Measurements from ENCODE around the gene NPTX2. TPM values are rescaled to one million over a fixed set of nuclear protein-coding genes. Genes with fewer than 3 reads are reported as not detected.

The NPTX2 gene
- total RNA-seq, 2 donors from 2014 or later = 0.09 TPM; not detected in 1

GRCh38 chr7:98624846-98625420 lies 7.8 kb downstream of the NPTX2 start:
- Mint-ChIP-seq H3K4me1 (ENCODE audit: low read depth) (no peaks in the 10 kb centered on the region), H3K27me3 (ENCODE audit: low read depth) (peaks cover 21% of the 10 kb centered on the region), H3K4me3 (no peak overlapping the region), H3K36me3 (ENCODE audit: insufficient read depth in 2 of 2) (no peaks in the 10 kb centered on the region), H3K9me3 (no peaks in the 10 kb centered on the region), H3K27ac (no peak overlapping the region)
- no peak for ATAC-seq (replicated peaks in 1 of 2)
- no peak for DNase-seq

- Mint-ChIP-seq H3K4me1 (ENCODE audit: low read depth) (no peaks in the 10 kb centered on the region), H3K36me3 (ENCODE audit: insufficient read depth in 2 of 2) (peaks cover 0 to 2% of the 10 kb centered on the region in 2 donors), H3K9me3 (no peaks in the 10 kb centered on the region), H3K27ac (no peak overlapping the region), H3K27me3 (ENCODE audit: low read depth) (peaks cover 13% of the 10 kb centered on the region), H3K4me3 (no peak overlapping the region)
- DNase-seq (no peak), ATAC-seq (replicated peaks in 1 of 2) (no peak)
These were observed 9.7 kb downstream of the NPTX2 start for GRCh38 chr7:98626460-98627412.

- Mint-ChIP-seq H3K4me1 (ENCODE audit: low read depth) (no peaks in the 10 kb centered on the region), H3K27me3 (ENCODE audit: low read depth) (peaks cover 13% of the 10 kb centered on the region)
These were observed 10.3 kb downstream of the NPTX2 start for GRCh38 chr7:98627413-98627790.

GRCh38 chr7:98628418-98628817 lies 11.3 kb downstream of the NPTX2 start:
- no peaks in the 10 kb centered on the region for H3K4me1 Mint-ChIP-seq (ENCODE audit: low read depth)
- DNase-seq (no peak), ATAC-seq (replicated peaks in 1 of 2) (no peak)
- peaks cover 3% of the 10 kb centered on the region in 2 donors for H3K36me3 Mint-ChIP-seq (ENCODE audit: insufficient read depth in 2 of 2)
- H3K9me3 Mint-ChIP-seq = peaks cover 5 to 6% of the 10 kb centered on the region in 2 donors
- H3K4me3 Mint-ChIP-seq = no peak overlapping the region
- no peak overlapping the region for H3K27ac Mint-ChIP-seq
- peaks cover 13% of the 10 kb centered on the region for H3K27me3 Mint-ChIP-seq (ENCODE audit: low read depth)

More at GRCh38 chr7:98627413-98627790, 10.3 kb downstream of the NPTX2 start:
- Mint-ChIP-seq H3K36me3 (ENCODE audit: insufficient read depth in 2 of 2) (peaks cover 3% of the 10 kb centered on the region in 2 donors), H3K9me3 (peaks cover 5 to 6% of the 10 kb centered on the region in 2 donors), H3K27ac (no peak overlapping the region), H3K4me3 (no peak overlapping the region)
- ATAC-seq (replicated peaks in 1 of 2) (no peak), DNase-seq (no peak)

GRCh38 chr7:98629001-98629431 lies 11.9 kb downstream of the NPTX2 start:
- ATAC-seq (replicated peaks in 1 of 2) = no peak
- H3K27ac Mint-ChIP-seq = no peak overlapping the region
- no peak for DNase-seq
- no peaks in the 10 kb centered on the region for H3K4me1 Mint-ChIP-seq (ENCODE audit: low read depth)
- H3K36me3 Mint-ChIP-seq (ENCODE audit: insufficient read depth in 2 of 2) = peaks cover 3% of the 10 kb centered on the region in 2 donors
- H3K9me3 Mint-ChIP-seq = peaks cover 5 to 8% of the 10 kb centered on the region in 2 donors
- H3K27me3 Mint-ChIP-seq (ENCODE audit: low read depth) = peaks cover 13% of the 10 kb centered on the region
- no peak overlapping the region for H3K4me3 Mint-ChIP-seq

- ATAC-seq (replicated peaks in 1 of 2) = no peak
- no peak overlapping the region for H3K27ac Mint-ChIP-seq
- DNase-seq = no peak
- peaks cover 5 to 8% of the 10 kb centered on the region in 2 donors for H3K9me3 Mint-ChIP-seq
- peaks cover 3% of the 10 kb centered on the region in 2 donors for H3K36me3 Mint-ChIP-seq (ENCODE audit: insufficient read depth in 2 of 2)
- H3K27me3 Mint-ChIP-seq (ENCODE audit: low read depth) = peaks cover 13% of the 10 kb centered on the region
- no peak overlapping the region for H3K4me3 Mint-ChIP-seq
- no peaks in the 10 kb centered on the region for H3K4me1 Mint-ChIP-seq (ENCODE audit: low read depth)
These were observed 13.1 kb downstream of the NPTX2 start for GRCh38 chr7:98630149-98630548.

- no peak for ATAC-seq (replicated peaks in 1 of 2)
- Mint-ChIP-seq H3K27me3 (ENCODE audit: low read depth) (peaks cover 13% of the 10 kb centered on the region), H3K9me3 (peaks cover 5 to 8% of the 10 kb centered on the region in 2 donors), H3K4me3 (no peak overlapping the region), H3K36me3 (ENCODE audit: insufficient read depth in 2 of 2) (peaks cover 3% of the 10 kb centered on the region in 2 donors), H3K27ac (no peak overlapping the region), H3K4me1 (ENCODE audit: low read depth) (no peaks in the 10 kb centered on the region)
- no peak for DNase-seq
These were observed 13.7 kb downstream of the NPTX2 start for GRCh38 chr7:98630770-98631169.

- Mint-ChIP-seq H3K27me3 (ENCODE audit: low read depth) (no peaks in the 10 kb centered on the region), H3K9me3 (peaks cover 2 to 10% of the 10 kb centered on the region in 2 donors), H3K27ac (no peak overlapping the region), H3K4me1 (ENCODE audit: low read depth) (no peaks in the 10 kb centered on the region), H3K36me3 (ENCODE audit: insufficient read depth in 2 of 2) (peaks cover 0 to 4% of the 10 kb centered on the region in 2 donors), H3K4me3 (no peak overlapping the region)
- DNase-seq (no peak), ATAC-seq (replicated peaks in 1 of 2) (no peak)
These were observed 21.8 kb downstream of the NPTX2 start for GRCh38 chr7:98638853-98639252.

GRCh38 chr7:98640375-98640774 lies 23.3 kb downstream of the NPTX2 start:
- H3K4me1 Mint-ChIP-seq (ENCODE audit: low read depth) = no peaks in the 10 kb centered on the region
- peaks cover 0 to 4% of the 10 kb centered on the region in 2 donors for H3K36me3 Mint-ChIP-seq (ENCODE audit: insufficient read depth in 2 of 2)
- ATAC-seq (replicated peaks in 1 of 2) (no peak), DNase-seq (no peak)
- no peaks in the 10 kb centered on the region for H3K27me3 Mint-ChIP-seq (ENCODE audit: low read depth)
- peaks cover 0 to 10% of the 10 kb centered on the region in 2 donors for H3K9me3 Mint-ChIP-seq
- no peak overlapping the region for H3K4me3 Mint-ChIP-seq
- no peak overlapping the region for H3K27ac Mint-ChIP-seq

GRCh38 chr7:98641646-98642500 lies 24.8 kb downstream of the NPTX2 start:
- no peaks in the 10 kb centered on the region for H3K4me1 Mint-ChIP-seq (ENCODE audit: low read depth)
- H3K27me3 Mint-ChIP-seq (ENCODE audit: low read depth) = no peaks in the 10 kb centered on the region
- ATAC-seq (replicated peaks in 1 of 2) (no peak), DNase-seq (no peak)
- peaks cover 0 to 4% of the 10 kb centered on the region in 2 donors for H3K36me3 Mint-ChIP-seq (ENCODE audit: insufficient read depth in 2 of 2)
- H3K9me3 Mint-ChIP-seq = peaks cover 0 to 9% of the 10 kb centered on the region in 2 donors
- H3K27ac Mint-ChIP-seq = no peak overlapping the region
- no peak overlapping the region for H3K4me3 Mint-ChIP-seq

GRCh38 chr7:98643236-98643985 lies 26.3 kb downstream of the NPTX2 start:
- no peaks in the 10 kb centered on the region for H3K4me1 Mint-ChIP-seq (ENCODE audit: low read depth)
- no peak for DNase-seq
- peaks cover 0 to under 1% of the 10 kb centered on the region in 2 donors for H3K36me3 Mint-ChIP-seq (ENCODE audit: insufficient read depth in 2 of 2)
- H3K9me3 Mint-ChIP-seq = peaks cover 0 to 6% of the 10 kb centered on the region in 2 donors
- no peak overlapping the region for H3K27ac Mint-ChIP-seq
- no peak overlapping the region for H3K4me3 Mint-ChIP-seq
- H3K27me3 Mint-ChIP-seq (ENCODE audit: low read depth) = no peaks in the 10 kb centered on the region
- ATAC-seq (replicated peaks in 1 of 2) = no peak

GRCh38 chr7:98646465-98646864 lies 29.4 kb downstream of the NPTX2 start:
- H3K4me3 Mint-ChIP-seq = no peak overlapping the region
- no peak for ATAC-seq (replicated peaks in 1 of 2)
- no peak overlapping the region for H3K27ac Mint-ChIP-seq
- no peak for DNase-seq
- H3K36me3 Mint-ChIP-seq (ENCODE audit: insufficient read depth in 2 of 2) = peaks cover 0 to 3% of the 10 kb centered on the region in 2 donors
- H3K9me3 Mint-ChIP-seq = peaks cover 0 to 2% of the 10 kb centered on the region in 2 donors
- H3K4me1 Mint-ChIP-seq (ENCODE audit: low read depth) = no peaks in the 10 kb centered on the region
- H3K27me3 Mint-ChIP-seq (ENCODE audit: low read depth) = no peaks in the 10 kb centered on the region

All from activated T-cell treated with anti-CD3 and anti-CD28 coated beads, Interleukin-2, amount 50 U/mL, for 72 hours (primary cell).